Tibial nerve (tissue), 4 donors: ENCODE results near the gene ANKS1A. TPM values are rescaled to one million over a fixed set of nuclear protein-coding genes. Genes with fewer than 3 reads are reported as not detected.

ENCODE experiments used
- DNase-seq, 2 donors: peaks; one replicate each; pipeline ENCODE4 v3.0.0-alpha.2; 2019; ENCODE audit warnings: low spot score in 2 of 2
- H3K27ac ChIP-seq, 4 donors: fragments of 200-600 bp; sonication (generic) in 3 of 4; one replicate each; pipeline ENCODE4 v1.5.1; 2017 to 2019; ENCODE audit warnings: mild to moderate bottlenecking in 1 of 4
- H3K27me3 ChIP-seq, 2 donors: fragments of 200-600 bp; sonication (generic) in 1 of 2; one replicate each; pipeline versions ENCODE4 v1.5.1 to v1.6.0; 2017 to 2019
- H3K36me3 ChIP-seq, 3 donors: fragments of 200-600 bp; sonication (generic); one replicate each; pipeline ENCODE4 v1.5.1; 2018 to 2019
- H3K4me1 ChIP-seq, 4 donors: fragments of 200-600 bp; sonication (generic) in 3 of 4; one replicate each; pipeline ENCODE4 v1.5.1; 2017 to 2019
- H3K4me3 ChIP-seq, 4 donors: fragments of 200-600 bp; sonication (generic) in 3 of 4; one replicate each; pipeline ENCODE4 v1.5.1; 2017 to 2019; ENCODE audit warnings: mild to moderate bottlenecking in 1 of 4, moderate library complexity in 1 of 4
- H3K9me3 ChIP-seq, 4 donors: fragments of 200-600 bp; sonication (generic) in 3 of 4; one replicate each; pipeline ENCODE4 v1.5.1; 2017 to 2019
- CTCF ChIP-seq, 5 experiments: fragments of 200-600 bp in 3 of 5; fragments of 450-650 bp in 2 of 5; sonication (generic) in 3 of 5; IDR thresholded peaks; one replicate each; pipeline ENCODE4 v1.5.1; 2016 to 2019; ENCODE audit warnings: antibody characterized with exemption in 5 of 5, mild to moderate bottlenecking in 3 of 5, moderate library complexity in 2 of 5
- EP300 ChIP-seq, 2 donors: sonication (generic); formaldehyde crosslinking; IDR thresholded peaks; one replicate each; pipeline ENCODE4 v1.6.1; 2017; ENCODE audit warnings: antibody characterized with exemption in 2 of 2, mild to moderate bottlenecking in 1 of 2
- POLR2A ChIP-seq, 2 donors: fragments of 450-650 bp; IDR thresholded peaks; one replicate each; pipeline ENCODE4 v1.6.1; 2017; ENCODE audit warnings: antibody characterized with exemption in 2 of 2, mild to moderate bottlenecking in 2 of 2, moderate library complexity in 2 of 2
- WGBS, 2 donors: methylation state at CpG; one replicate each; pipeline ENCODE4 v1.1.5; 2018; 5-methylcytosine and 5-hydroxymethylcytosine counted together
- total RNA-seq, 4 donors: library from RNA; depleted of rRNA; stranded (reverse); fragments of >200 nt; gene quantifications; one replicate each; pipeline ENCODE4 v1.1.0, GENCODE V29; 2016

The ANKS1A gene
- total RNA-seq, 4 donors from 2014 or later, result 39.3 to 55.9 (median 44.0) TPM

- H3K4me1 ChIP-seq, result peaks cover 0 to 32% (median 0%) of the 10 kb centered on the region in 4 donors
- peak overlapping the region in 1 of 4 donors; percentile 63 for H3K27ac ChIP-seq
- WGBS, 2 donors, result 56 to 63% methylated on average over 9 of the region's 9 CpGs
Observed at GRCh38 chr6:35068206-35068605, 179.2 kb downstream of the ANKS1A start.

GRCh38 chr6:35068644-35069043, 179.6 kb downstream of the ANKS1A start:
- no peak overlapping the region for H3K4me3 ChIP-seq
- peak overlapping the region in 1 of 4 donors; percentile 63 for H3K27ac ChIP-seq
- no peaks in the 10 kb centered on the region for H3K27me3 ChIP-seq
- WGBS, 2 donors, result 71% methylated on average over 7 of the region's 7 CpGs
- DNase-seq, result no peak
- H3K36me3 ChIP-seq, result peaks cover 0 to 87% (median 0%) of the 10 kb centered on the region in 3 donors
- peaks cover 0 to 27% (median 0%) of the 10 kb centered on the region in 4 donors for H3K4me1 ChIP-seq
- TF ChIP-seq EP300 (IDR thresholded peaks at IDR 0.05) (no peak), POLR2A (IDR thresholded peaks at IDR 0.05) (no peak), CTCF (IDR thresholded peaks at IDR 0.05) (no peak)
- no peaks in the 10 kb centered on the region for H3K9me3 ChIP-seq

More at GRCh38 chr6:35068206-35068605, 179.2 kb downstream of the ANKS1A start:
- TF ChIP-seq CTCF (IDR thresholded peaks at IDR 0.05), result no peak
- no peak for TF ChIP-seq POLR2A (IDR thresholded peaks at IDR 0.05)
- TF ChIP-seq EP300 (IDR thresholded peaks at IDR 0.05), result no peak
- H3K36me3 ChIP-seq, result peaks cover 0 to 87% (median 0%) of the 10 kb centered on the region in 3 donors
- DNase-seq, result no peak
- H3K27me3 ChIP-seq, result no peaks in the 10 kb centered on the region
- no peaks in the 10 kb centered on the region for H3K9me3 ChIP-seq
- H3K4me3 ChIP-seq, result no peak overlapping the region

- H3K4me1 ChIP-seq, result peaks cover 0 to 21% (median 0%) of the 10 kb centered on the region in 4 donors
- H3K36me3 ChIP-seq, result peaks cover 0 to 87% (median 0%) of the 10 kb centered on the region in 3 donors
- H3K9me3 ChIP-seq, result no peaks in the 10 kb centered on the region
- no peak overlapping the region for H3K4me3 ChIP-seq
- no peaks in the 10 kb centered on the region for H3K27me3 ChIP-seq
- no peak for DNase-seq
- TF ChIP-seq POLR2A (IDR thresholded peaks at IDR 0.05) (no peak), CTCF (IDR thresholded peaks at IDR 0.05) (no peak), EP300 (IDR thresholded peaks at IDR 0.05) (no peak)
- 85 to 91% methylated on average over 2 of the region's 2 CpGs for WGBS, 2 donors
- peak overlapping the region in 1 of 4 donors; percentile 63 for H3K27ac ChIP-seq
Observed at GRCh38 chr6:35069262-35069661, 180.2 kb downstream of the ANKS1A start.

- WGBS, 2 donors, result 88 to 96% methylated on average over 2 of the region's 2 CpGs
- TF ChIP-seq EP300 (IDR thresholded peaks at IDR 0.05), result no peak
- TF ChIP-seq POLR2A (IDR thresholded peaks at IDR 0.05), result no peak
- no peak for TF ChIP-seq CTCF (IDR thresholded peaks at IDR 0.05)
- no peak for DNase-seq
- no peak overlapping the region for H3K27ac ChIP-seq
- no peaks in the 10 kb centered on the region for H3K9me3 ChIP-seq
- H3K4me1 ChIP-seq, result peaks cover 0 to 13% (median 0%) of the 10 kb centered on the region in 4 donors
- peaks cover 0 to 87% (median 0%) of the 10 kb centered on the region in 3 donors for H3K36me3 ChIP-seq
- H3K4me3 ChIP-seq, result no peak overlapping the region
- H3K27me3 ChIP-seq, result no peaks in the 10 kb centered on the region
Observed at GRCh38 chr6:35070111-35070510, 181.1 kb downstream of the ANKS1A start.

GRCh38 chr6:35071347-35071994, 182.4 kb downstream of the ANKS1A start:
- peaks cover 0 to 86% (median 0%) of the 10 kb centered on the region in 3 donors for H3K36me3 ChIP-seq
- peaks cover 0 to 12% (median 0%) of the 10 kb centered on the region in 4 donors for H3K4me1 ChIP-seq
- TF ChIP-seq POLR2A (IDR thresholded peaks at IDR 0.05) (no peak), CTCF (IDR thresholded peaks at IDR 0.05) (no peak)
- H3K4me3 ChIP-seq, result no peak overlapping the region
- H3K27me3 ChIP-seq, result no peaks in the 10 kb centered on the region
- no peaks in the 10 kb centered on the region for H3K9me3 ChIP-seq
- DNase-seq, result no peak
- WGBS, 2 donors, result 72 to 74% methylated on average over 12 of the region's 12 CpGs
- H3K27ac ChIP-seq, result peak overlapping the region in 1 of 4 donors; percentile 10
